HG02678 (cell line): ENCODE results near the gene ZAR1.
A peak's percentile ranks its signal among the peaks of the same experiment; 100 is the strongest.
"Not testable (repeated sequence)": the region's sequence is repeated elsewhere in the genome, so short reads cannot be mapped to it uniquely, and the experiment has no call there.

Experiments
- ATAC-seq: cut with Tn5 transposase; IDR thresholded peaks from one replicate; pipeline ENCODE4 v1.9.1; 2021; ENCODE audit warnings: mild to moderate bottlenecking, moderate library complexity; ENCODE audit not compliant: unreplicated experiment

ZAR1 gene, protein sequence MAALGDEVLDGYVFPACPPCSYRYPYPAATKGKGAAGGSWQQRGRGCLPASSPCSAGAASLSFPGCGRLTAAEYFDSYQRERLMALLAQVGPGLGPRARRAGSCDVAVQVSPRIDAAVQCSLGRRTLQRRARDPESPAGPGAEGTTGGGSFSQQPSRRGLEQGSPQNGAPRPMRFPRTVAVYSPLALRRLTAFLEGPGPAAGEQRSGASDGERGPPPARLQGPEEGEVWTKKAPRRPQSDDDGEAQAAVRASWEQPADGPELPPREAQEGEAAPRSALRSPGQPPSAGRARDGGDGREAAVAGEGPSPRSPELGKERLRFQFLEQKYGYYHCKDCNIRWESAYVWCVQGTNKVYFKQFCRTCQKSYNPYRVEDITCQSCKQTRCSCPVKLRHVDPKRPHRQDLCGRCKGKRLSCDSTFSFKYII

DNA sequence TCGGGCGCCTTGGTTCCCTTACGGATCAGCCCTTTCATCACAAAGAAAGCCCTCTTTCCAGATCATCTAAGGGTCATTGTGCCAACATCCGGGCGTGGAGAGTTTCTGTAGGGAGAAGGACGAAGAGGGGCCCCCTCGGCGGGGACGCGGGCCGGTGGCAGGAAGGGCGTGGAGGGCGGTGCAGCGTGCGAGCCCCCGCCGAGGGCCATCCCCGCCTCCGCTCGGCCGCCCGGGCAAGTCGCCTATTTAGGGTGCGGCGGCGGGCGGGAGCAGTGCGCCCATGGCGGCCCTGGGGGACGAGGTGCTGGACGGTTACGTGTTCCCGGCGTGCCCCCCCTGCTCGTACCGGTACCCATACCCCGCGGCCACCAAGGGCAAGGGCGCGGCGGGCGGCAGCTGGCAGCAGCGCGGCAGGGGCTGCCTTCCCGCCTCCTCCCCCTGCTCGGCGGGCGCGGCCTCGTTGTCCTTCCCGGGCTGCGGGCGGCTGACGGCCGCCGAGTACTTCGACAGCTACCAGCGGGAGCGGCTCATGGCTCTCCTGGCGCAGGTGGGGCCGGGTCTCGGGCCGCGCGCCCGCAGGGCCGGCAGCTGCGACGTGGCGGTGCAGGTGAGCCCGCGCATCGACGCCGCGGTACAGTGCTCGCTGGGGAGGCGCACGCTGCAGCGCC, at the start of gene ZAR1:
ZAR1 (plus strand) TSS at position 241 of the 668 bp plus-strand sequence; CDS start at position 281, 40 bp downstream.
- ATAC-seq = no peak

DNA sequence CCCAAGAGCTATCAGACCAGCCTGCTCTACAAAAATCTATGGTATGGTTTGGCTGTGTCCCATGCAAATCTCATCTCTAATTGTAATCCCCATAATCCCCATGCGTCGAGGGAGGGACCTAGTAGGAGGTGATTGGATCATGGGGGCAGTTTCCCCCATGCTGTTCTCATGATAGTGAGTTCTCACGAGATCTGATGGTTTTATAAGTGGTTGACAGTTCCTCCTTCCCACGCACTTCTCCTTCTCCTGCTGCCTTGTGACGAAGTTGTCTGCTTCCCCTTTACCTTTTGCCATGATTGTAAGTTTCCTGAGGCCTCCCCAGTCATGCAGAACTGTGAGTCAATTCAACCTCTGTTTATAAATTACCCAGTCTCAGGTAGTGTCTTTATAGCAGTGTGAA, 49.1 kb upstream of the ZAR1 start:
- ATAC-seq = not testable (repeated sequence)

DNA sequence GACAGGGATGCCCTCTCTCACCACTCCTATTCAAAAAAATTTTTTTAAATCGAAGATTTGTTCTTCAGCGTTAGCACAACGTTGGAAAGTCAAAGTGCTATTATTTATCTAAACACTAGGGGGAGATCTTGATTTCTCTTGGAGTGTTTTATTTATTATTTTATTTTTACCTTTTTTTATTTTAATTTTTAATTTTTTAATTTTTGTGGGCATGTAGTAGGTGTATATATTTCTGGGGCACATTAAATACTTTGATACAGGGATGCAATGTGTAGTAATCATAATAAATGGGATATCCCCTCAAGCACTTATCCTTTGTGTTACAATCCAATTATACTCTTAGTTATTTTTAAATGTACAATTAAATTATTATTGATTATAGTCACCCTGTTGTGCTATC, 44.3 kb upstream of the ZAR1 start:
- ATAC-seq = no peak

DNA sequence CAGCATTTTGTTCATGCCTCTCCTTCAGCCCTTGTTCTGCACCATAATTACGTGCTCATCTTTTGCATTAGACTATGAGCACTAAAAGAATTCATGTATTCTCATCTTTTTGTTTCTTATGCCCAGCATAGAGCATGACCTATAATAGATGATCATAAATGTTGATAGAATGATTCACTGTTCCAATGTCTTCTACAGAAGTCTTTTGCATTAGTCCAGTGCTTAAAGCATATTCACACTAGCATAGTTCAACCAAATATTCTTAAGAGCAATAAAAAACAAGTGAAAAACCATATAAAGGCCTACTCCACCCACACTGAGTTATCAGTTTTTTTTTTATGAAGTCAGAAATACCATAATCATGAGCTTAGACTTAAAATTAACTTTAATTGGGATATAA, 43.4 kb upstream of the ZAR1 start:
- ATAC-seq = no peak

DNA sequence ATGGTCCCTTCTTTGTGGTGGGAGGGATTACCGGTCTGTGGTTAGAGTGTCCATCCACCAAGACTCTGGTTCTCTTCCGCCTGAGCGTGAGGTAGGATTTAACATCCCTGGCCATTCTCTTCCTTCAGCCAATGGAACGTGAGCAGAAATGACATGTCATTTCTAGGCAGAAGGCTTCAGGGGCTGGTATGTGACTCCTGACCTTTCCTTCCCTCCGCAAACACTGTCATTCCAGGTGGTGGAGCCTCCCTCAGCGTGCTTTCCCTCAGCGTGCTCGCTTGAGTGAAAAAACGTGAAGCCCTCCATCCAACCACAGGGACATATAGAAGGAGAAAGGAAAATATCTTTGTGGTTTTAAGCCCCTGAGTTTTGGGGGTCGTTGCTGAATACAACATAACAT, 40.9 kb upstream of the ZAR1 start:
- ATAC-seq = no peak

DNA sequence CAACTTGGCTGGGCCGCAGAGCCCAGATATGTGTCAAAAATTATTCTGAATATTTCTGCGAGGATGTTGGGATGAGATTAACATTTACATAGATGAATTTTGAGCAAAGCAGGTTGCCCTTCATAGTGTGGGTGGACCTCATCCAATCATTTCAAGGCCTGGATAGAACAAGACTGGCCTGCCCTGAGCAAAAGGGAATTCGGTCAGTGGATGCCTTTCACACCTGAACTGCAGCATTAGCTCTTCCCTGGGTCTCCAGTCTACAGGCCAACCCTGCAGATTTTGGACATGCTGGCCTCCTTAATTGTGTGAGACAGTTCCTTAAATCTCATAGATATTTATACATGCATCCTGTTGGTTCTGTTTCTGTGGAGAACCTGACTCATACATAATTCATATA, 39.3 kb upstream of the ZAR1 start:
- ATAC-seq = no peak

DNA sequence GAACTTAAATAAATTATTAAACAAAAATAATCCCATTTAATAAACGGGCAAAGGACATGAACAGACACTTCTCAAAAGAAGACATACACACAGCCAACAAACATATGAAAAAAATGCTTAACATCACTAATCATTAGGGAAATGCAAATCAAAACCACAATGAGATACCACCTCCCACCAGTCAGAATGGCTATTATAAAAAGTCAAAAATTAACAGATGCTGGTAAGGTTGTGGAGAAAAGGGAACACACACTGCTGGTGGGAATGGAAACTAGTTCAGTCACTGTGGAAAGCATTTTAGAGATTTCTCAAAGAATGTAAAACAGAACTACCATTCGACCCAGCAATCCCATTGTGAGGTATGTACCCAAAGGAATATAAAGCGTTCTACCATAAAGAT, 38.4 kb upstream of the ZAR1 start:
- ATAC-seq = not testable (repeated sequence)

DNA sequence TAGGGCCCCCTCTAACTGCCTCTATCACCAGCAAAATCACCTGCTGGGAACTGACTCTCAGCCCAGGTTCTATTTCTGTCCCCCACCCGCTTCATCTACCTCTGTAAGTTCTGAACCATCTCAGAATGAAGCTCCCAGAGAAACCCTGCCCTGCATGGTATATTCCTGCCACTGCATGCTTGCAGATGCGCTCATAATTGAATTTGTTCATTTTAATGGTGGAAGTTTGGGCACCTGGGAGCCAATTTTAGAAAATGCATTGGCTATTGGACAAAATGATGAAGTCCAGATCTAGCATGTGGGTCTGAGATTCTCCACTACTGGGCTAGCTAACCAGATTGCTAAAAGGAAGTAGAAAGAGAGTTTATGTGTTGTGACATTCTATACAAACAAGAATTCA, 35.5 kb upstream of the ZAR1 start:
- no peak for ATAC-seq

DNA sequence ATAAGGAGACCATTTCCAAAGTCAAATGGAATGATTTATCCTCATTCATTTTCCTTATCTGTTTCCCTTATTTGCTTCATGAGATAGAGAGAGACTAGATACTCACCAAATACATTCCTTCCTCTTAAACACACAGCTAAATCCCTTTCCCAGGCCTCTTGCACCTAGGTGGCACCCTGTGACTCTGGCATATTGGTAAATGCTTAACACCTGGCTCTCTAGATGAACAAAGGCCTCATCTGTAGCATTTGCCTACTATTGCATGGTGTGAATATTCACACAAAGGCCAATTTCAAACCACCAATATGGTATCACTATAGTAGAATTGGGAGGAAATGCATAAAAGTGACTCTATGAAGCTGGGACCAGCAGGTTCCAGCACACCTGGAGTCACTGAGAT, 29.1 kb upstream of the ZAR1 start:
- ATAC-seq = no peak

DNA sequence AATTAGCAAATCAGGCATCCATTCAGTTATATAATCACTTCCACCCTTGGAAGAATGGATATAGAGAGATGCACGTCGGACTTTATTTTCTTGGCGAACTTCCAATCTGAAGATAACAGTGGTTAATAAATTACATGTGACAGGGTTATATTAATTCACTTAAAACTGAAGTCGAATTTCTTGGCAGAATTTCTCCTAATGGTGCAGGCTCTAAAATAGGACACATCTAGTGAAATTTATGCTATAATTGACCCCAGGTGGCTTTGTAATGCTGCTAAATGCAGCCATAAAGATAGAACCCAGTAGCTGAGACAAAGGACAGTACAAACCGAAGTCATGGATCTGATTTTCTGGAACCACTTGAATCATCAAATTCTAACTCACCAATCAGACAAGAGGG, 27.7 kb upstream of the ZAR1 start:
- no peak for ATAC-seq

DNA sequence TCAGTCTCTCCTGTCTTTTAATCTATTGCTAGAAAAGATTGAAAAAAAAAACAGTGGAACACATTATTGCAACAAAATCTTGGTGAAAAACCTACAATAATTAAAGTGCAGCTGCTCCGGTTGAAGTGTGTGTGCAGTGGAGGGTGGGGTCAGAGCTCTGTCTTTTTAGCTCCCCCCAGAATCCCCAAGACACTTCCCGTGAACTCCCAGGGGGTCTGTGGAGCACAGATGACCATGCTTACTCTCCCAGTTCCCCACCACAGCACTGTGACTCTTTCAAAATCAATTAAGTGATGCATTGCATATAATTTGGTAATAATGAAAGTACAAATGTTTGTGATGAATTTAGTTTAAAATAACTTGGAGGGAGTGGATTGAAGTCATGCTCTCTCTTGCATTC, 22.6 kb upstream of the ZAR1 start:
- no peak for ATAC-seq

DNA sequence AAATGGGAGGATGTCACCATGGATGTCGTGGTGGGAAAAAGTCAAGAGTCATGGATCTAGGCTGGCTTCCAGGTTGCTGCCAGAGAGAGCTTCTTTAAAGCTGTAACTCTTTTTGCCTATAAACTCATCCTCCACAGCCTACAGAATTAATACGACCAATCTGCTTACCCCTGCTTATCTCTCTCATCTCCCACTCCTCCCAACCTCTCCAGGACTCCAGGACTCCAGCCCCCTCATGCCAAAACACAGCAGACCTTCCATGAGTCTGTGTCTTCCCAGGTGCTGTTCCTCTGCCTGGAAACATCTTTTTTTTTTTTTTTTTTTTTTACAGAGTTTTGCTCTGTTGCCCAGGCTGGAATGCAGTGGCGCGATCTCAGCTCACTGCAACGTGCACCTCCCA, 22.2 kb upstream of the ZAR1 start:
- no peak for ATAC-seq

DNA sequence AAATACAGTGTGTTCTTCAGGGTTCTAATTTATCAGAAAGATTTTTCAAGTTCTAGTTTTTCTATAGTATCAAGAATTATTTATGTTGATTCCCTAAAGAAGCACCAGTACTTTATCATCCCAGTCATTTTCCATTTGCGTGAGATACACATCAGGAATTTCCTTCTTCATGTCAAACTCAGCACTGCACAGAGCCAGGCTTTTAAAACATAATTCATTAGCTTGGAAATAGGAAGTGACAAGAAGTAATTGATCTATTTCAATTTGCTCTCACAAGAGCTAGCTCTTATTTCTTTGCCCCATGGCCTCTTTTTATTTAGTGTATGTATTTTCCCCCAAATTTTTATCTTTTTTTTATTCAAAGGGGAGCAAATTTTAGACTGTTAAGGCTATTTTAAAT, 19.9 kb upstream of the ZAR1 start:
- no peak for ATAC-seq

DNA sequence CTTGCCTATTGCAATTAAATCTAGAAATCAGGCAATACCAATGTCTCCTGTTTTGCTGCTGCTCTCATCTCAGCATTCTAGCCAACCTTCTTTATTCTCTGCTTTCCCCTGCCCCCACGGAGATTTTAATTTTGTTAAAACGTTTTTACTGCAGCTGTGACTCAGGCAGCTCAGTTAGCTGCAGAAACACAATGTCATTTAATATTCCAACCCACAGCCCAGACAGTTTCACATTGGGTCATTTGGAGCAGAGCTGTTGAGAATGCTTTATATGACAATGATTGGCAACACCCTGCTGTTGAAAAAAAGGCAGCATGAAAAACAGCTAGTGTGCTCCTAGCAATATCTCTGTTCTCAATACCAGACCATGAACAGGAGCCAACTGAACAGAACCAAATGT, 19.5 kb upstream of the ZAR1 start:
- ATAC-seq = no peak

DNA sequence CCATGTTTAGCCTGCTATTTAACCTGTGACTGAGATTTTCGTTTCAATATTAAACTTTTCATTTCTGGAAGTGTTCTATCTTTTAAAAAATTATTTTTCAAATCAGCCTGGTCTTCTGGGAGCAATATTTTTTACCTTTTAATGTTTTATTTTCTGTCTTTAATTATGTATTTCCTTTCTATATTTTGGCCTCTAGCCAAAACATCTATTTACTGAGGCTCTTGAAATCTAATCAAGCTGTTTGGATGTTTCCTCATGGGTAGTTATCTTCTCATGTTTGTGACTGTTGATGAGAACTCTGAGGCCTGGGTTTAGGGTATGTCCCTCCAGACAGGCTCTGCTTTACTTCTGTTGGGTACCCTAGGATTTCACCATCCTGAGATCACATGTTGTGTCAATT, 17.3 kb upstream of the ZAR1 start:
- no peak for ATAC-seq

DNA sequence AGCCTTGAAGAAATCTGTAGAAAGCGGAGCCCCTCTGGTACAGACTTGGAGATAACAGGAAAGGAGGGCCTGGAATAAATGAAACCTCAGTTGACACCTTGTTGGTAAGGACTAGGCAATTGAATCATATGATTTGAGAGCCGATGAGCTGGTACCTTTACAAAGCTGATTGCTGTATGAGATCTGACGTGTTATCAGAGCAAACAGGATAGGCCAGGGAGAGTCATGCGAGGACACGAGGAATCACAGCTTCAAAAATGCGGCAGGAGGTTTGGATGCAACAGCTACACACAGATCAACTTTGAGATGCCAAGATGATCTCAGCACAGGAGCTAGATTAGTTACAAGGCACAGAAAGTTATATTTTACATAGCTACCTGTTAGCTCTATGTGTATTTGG, 14.3 kb upstream of the ZAR1 start:
- ATAC-seq = no peak

DNA sequence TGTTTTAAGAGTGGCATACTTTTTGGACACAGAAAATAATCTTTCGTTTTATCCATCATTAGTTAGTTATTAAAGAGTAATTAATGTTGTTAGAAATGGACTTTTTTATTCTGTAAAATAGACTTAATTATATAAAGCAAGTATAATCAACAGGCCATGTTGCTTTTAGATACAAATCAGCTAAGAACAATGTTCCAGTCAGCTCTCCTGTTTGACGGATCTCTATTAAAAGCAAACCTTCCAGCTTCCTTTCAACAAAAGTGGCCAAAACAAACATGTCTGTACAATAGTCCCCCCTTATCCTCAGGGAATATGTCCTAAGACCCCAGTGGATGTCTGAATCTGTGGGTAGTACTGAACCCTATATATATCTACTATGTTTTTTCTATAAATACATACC, 11.8 kb upstream of the ZAR1 start:
- no peak for ATAC-seq

DNA sequence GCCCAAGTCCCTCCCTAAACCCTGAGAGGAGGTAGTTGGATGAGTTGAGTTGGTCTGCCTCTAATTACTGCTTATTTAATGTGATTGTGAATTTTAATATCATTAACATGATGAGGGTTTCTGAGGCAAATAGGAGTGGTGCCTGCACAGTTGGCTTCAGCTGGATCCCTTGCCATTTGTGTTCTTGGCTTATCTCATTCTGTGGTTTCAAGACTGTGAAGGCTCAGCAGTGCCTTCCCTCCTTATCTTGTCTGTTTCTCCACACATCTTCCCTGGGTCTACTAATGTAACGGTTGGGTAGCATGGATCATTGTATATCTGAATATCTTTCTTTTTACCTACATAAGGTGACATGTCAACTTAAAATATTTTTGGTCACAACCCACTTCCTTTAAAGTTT, 8.5 kb upstream of the ZAR1 start:
- no peak for ATAC-seq

DNA sequence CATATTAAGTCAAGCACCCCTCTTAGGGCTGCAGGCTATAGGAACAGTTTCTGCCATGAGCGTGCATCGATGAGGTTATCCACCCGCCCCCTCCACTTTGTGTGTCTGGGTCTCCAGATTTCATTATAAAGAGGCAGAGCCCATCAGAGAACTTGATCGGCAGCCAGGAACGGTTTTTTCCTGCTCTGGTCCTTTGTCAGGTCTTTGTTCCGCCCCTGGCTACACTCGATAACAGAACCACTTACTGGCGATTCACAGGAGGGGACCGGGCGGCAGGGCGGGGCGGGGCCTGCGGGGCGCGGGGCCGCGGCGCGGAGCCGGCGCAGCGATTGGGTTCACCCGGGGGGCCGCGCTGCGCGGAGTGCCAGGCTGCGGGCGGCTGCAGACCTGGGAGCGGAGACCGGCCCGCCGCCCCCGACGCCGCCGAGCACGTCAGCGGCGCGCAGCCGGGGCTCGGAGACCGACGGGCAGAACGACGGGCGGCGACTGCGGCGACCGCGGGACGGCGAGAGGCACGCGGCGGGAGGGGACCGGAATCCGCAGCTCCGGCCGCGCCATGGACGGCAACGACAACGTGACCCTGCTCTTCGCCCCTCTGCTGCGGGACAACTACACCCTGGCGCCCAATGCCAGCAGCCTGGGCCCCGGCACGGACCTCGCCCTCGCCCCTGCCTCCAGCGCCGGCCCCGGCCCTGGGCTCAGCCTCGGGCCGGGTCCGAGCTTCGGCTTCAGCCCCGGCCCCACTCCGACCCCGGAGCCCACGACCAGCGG, 6.9 kb upstream of the ZAR1 start, which contains the start of gene SLC10A4:
SLC10A4 (plus strand) TSS at position 338 of the 771 bp plus-strand sequence; CDS start at position 557, 219 bp downstream.
- ATAC-seq = peak; percentile 38

DNA sequence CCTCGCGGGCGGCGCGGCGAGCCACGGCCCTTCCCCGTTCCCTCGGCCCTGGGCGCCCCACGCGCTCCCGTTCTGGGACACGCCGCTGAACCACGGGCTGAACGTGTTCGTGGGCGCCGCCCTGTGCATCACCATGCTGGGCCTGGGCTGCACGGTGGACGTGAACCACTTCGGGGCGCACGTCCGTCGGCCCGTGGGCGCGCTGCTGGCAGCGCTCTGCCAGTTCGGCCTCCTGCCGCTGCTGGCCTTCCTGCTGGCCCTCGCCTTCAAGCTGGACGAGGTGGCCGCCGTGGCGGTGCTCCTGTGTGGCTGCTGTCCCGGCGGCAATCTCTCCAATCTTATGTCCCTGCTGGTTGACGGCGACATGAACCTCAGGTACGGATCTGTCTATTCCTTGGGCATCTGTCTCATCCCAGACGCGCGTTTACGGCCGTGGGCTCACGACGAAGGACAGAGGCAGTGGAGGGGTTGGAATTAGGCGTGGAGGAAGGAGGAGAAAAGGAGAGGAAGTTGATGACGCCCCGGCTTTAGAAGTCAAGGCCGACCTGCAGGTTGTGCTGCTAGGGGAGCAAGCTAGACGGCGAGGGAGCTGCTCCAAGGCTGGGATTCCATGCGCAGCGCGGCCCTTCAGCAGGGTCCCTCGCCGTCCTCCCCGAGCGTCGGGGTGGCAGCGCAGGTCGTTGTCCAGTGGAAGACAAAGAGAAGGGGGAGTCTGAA, 6.1 kb upstream of the ZAR1 start:
- peak; percentile 10 for ATAC-seq
